ENCODE data around the gene SIRPD.
"Not testable (repeated sequence)": the region's sequence is repeated elsewhere in the genome, so short reads cannot be mapped to it uniquely, and the experiment has no call there.

Gene SIRPD

GRCh38 chr20:1537731-1538058 is 19.8 kb downstream of the SIRPD start:
- no peak for DNase-seq (ENCODE audit: low spot score)

DNA sequence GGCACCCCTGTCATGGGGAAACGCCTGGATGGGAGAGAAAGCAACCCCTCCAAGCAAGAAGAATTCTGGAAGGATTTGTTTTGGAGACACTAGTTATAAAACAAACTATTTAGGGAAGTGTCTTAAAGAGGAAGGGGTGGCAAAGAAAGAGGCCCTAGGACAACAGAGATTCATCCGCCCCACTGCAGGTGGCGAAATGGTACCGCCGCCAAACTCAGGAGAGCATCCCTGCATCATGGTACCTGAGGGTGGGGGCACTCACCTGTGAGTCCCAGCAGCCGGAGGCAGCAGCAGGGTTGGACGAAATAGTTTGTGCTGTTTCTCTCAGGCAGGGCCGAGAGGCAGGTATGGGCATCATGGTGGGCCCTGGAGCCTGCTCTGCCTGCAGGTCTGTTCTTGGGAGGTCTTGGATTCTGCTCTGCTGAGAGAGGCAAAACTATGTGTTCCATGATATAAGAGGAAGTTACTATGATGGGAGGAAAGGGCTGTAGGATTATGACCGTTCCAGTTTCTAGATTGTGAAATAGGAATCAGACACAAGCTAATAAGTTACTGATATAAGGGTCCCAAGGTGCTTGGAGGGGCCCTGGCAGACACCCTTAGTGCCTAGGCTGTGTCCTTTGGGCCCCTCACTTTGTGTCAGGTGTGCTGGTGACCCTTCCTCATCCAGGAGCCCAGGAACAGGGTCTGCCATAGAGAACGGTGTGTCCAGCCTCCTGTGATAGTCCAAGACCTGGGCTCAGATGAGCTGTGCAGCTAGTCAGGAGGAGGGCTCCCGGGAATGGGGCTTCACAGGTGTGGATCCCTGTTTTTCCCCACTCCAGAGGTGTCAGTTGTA is 20.4 kb downstream of the SIRPD start:
- no peak for DNase-seq (ENCODE audit: low spot score)

DNA sequence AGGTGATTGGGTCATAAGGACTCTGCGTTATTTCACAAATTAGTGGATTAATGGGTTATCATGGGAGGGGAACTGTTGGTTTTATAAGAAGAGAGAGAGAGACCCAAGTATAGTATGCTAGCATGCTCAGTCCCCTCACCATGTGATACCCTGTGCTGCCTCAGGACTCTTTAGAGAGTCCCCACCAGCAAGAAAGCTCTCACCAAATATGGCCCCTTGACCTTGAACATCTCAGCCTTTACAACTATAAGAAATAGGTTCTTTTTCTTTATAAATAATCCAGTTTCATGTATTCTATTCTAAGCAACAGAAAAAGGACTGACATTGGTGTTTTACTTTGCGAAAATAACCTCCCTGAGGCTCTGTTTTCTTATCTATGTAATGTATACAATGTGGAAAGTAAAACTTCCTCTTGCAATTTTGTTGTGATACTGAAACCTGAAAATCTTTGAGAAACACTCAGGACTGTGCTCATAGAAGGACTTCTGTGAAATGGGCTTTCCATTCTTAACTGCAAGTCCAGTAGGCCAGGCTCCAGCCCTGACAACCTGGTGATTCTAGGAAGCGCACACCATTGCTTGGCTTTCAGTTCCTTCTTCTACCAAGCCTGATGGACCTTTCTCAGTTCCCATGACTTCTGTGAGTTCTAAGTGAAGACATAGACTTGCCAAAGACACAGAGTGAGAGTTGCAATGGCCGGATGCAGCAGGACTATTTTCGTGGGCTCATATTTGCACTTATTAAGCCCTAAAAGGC is 21.9 kb downstream of the SIRPD start:
- DNase-seq (ENCODE audit: low spot score), result no peak

- DNase-seq (ENCODE audit: low spot score), result no peak
These were observed 23.0 kb downstream of the SIRPD start for GRCh38 chr20:1534526-1534925.

DNA sequence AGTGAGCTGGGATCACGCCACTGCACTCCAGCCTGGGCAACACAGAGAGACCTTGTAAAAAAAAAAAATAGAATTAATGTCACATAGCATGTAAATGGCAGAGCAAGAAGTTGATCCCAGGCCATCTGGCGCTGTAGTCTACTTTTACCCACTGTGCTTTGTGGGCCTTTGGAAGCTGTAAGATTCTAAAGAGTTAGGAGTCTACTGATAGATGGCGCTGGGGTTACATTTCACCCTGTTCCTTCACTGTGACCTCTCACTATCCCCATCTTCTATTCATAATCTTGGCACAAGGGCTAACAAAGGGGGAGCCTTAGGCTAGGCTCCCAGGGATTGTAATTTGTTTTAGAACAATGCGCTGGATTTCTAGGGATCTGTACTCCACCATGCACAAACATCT is 24.4 kb downstream of the SIRPD start:
- no peak for DNase-seq (ENCODE audit: low spot score)

- no peak for DNase-seq (ENCODE audit: low spot score)
These were observed 28.7 kb downstream of the SIRPD start for GRCh38 chr20:1528811-1529210.

DNA sequence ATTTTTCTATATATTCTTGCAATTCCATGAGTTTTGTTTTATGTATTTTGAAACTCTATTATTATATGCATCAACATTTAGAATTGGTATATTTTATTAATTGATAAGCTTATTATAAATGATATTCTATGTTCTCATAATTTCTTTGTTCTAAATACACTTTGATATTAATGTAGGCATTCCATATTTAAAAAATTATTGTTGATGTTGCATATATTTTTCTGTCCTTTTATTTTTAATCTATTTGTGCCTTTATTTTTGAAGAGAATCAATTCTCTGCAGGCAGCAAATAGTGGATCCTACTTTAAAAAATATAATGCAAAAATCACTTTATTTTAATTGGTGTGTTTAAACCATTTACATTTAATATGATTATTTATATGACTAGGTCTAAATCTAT is 29.6 kb downstream of the SIRPD start:
- no peak for DNase-seq (ENCODE audit: low spot score)

DNA sequence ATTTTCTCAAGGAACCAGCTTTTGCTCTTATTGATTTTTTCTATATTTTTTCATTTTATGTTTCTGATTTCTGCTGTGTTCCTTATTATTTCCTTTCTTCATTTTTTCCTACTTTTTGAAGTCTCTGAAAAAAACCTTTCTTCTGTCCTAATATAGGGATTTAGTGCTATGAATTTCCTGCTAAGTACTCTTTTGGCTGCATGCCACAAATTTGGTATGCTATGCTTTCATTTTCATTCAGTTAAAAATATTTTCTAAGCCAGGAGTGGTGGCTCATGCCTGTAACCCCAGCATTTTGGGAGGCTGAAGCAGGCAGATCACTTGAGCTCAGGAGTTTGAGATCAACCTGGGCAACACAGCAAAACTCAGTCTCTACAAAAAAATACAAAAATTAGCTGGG is 30.6 kb downstream of the SIRPD start:
- no peak for DNase-seq (ENCODE audit: low spot score)

GRCh38 chr20:1526310-1526709 is 31.2 kb downstream of the SIRPD start:
- no peak for DNase-seq (ENCODE audit: low spot score)

DNA sequence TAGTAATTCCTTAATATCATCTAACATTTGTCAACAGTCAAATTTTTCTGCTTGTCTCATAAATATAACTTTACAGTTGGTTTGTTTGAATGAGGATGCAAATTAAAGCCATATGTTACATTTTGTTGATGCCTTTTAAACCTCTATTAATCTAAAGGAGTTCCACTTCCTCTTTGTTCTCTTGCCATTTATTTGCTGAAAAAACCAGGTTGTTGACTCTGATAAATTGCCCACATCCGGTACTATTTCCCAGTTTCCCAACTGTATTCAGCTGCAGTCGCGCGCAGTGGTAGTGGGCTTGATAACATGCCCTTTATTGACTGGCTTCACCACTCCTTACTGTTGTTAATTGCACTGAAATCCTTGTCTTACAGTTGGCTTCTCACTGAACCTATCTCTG is 33.5 kb downstream of the SIRPD start:
- no peak for DNase-seq (ENCODE audit: low spot score)

GRCh38 chr20:1517010-1517409 is 40.5 kb downstream of the SIRPD start:
- no peak for DNase-seq (ENCODE audit: low spot score)

- no peak for DNase-seq (ENCODE audit: low spot score)
These were observed 43.7 kb downstream of the SIRPD start for GRCh38 chr20:1513801-1514200.

DNA sequence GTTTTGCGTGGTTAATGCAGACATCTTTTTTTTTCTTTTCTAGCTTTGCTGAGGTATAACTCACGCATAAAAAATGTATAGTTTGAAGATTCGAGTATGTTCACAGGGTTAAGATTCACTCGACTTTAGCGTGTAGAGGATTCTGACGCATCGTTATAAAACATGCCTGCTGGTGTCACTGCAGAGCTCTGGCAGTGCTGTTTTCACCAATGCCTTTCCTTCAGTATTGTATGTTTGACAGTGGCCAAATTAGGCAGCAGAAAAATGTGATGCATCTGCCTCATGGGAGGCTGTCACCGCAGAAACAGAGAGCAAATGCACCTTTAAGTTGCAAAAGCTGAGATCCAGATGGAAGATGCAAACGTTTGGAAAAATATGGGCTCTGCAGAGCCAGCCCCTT is 48.3 kb downstream of the SIRPD start:
- DNase-seq (ENCODE audit: low spot score), result no peak

DNA sequence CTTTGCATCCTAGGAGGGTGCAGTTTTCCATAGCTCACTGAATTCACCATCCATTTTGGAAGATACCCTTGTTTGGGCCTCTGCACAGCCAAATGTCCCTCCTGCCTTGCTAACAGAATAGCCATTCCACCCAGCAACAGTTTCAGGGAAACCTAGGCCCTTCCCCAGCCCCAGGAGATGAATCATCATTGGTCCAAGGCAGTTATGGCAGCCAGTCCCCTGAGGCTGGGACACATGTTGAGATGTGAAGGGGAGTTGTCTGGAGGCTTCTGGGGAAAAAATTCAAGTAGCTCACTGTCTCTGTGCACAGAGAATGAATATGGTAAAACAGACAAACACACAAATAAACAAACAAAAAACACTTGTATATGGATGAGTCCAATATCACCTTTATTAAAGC is 48.9 kb downstream of the SIRPD start:
- no peak for DNase-seq (ENCODE audit: low spot score)

GRCh38 chr20:1507276-1507675 is 50.2 kb downstream of the SIRPD start:
- DNase-seq (ENCODE audit: low spot score), result no peak

DNA sequence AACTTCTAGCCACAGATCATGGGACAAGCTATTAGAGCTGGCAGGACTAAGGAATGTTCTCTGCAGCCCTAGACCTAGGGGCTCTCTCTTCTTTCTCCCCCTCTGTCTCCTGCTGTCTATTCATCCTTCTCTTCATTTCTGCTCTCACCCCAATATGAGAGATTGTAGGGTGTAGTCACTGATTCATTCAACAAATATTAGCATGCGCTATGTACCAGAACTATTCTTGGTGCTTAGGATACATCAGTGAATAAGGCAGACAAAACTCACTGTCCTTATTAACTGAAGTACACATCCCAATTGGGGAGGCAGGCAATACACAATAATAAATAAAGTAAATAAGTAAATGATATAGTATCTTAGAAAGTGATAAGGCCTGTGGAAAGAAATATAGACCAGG is 51.6 kb downstream of the SIRPD start:
- no peak for DNase-seq (ENCODE audit: low spot score)

- no peak for DNase-seq (ENCODE audit: low spot score)
These were observed 52.1 kb downstream of the SIRPD start for GRCh38 chr20:1505361-1505760.

GRCh38 chr20:1503564-1504227 is 53.8 kb downstream of the SIRPD start:
- DNase-seq (ENCODE audit: low spot score), result peak; percentile 84

DNA sequence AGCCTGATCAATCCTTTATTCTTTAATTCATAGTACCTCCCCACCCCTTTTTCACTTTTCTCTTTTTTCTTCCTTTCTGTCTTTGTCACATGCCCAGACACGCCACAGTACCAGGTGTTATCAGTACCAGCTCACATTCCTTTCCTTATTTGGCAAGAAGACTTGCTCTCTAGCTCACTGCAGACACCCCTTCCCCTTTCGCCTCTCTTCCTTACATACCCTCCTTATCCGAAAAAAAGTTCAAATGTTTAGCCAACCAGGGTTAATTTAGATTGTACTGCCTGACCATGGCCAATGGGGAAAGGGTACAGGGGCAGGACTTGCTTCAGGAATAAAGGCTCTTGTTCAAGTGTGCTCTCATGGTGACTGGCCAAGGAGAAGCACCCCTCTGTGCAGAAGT is 57.0 kb downstream of the SIRPD start:
- no peak for DNase-seq (ENCODE audit: low spot score)

GRCh38 chr20:1499528-1500420 is 57.7 kb downstream of the SIRPD start:
- DNase-seq (ENCODE audit: low spot score), result no peak

- DNase-seq (ENCODE audit: low spot score), result not testable (repeated sequence)
These were observed 60.1 kb downstream of the SIRPD start for GRCh38 chr20:1497371-1497770.

DNA sequence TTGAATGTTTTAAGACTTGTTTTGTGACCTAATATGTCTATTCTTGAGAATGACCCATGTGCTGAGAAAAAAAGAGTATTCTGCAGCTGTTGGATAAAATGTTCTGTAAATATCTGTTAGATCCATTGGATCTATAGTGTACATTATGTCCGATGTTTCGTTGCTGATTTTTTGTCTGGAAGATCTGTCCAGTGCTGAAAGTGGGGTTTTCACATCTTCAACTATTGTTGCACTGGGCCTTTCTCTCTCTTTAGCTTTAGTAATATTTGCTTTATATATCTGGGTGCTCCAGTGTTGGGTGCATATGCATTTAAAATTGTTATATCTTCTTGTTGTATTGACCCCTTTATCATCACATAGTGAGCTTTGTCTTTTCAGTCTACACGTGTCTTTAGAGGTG is 60.6 kb downstream of the SIRPD start:
- no peak for DNase-seq (ENCODE audit: low spot score)
